Bone marrow (tissue), 2 donors: ENCODE measurements around the gene AMH.
A peak's percentile ranks its signal among the peaks of the same experiment; 100 is the strongest.

Experiments
- DNase-seq, 2 donors: peaks; one replicate each; lab custom pipeline; 2025; lab: John Stamatoyannopoulos, UW

AMH gene

GRCh38 chr19:2287585-2288337 lies 38.6 kb downstream of the AMH start:
- DNase-seq, result no peak

GRCh38 chr19:2288338-2288817 lies 39.3 kb downstream of the AMH start:
- no peak for DNase-seq

- no peak for DNase-seq
Observed at GRCh38 chr19:2288818-2289713, 39.9 kb downstream of the AMH start.

- peak; percentile 87 to 91 for DNase-seq
Observed at GRCh38 chr19:2289714-2290435, 40.8 kb downstream of the AMH start.

GRCh38 chr19:2290441-2291184 lies 41.5 kb downstream of the AMH start:
- no peak for DNase-seq

- no peak for DNase-seq
Observed at GRCh38 chr19:2291185-2291751, 42.1 kb downstream of the AMH start.

GRCh38 chr19:2294687-2295335 lies 45.7 kb downstream of the AMH start:
- DNase-seq, result no peak

GRCh38 chr19:2296141-2296540 lies 47.0 kb downstream of the AMH start:
- DNase-seq, result no peak

- no peak for DNase-seq
Observed at GRCh38 chr19:2300533-2300932, 51.4 kb downstream of the AMH start.
